Measurements from ENCODE around the gene TCEANC2. TPM values are rescaled to one million over a fixed set of nuclear protein-coding genes. Genes with fewer than 3 reads are reported as not detected.

The TCEANC2 gene
- total and polyA plus RNA-seq, 2 donors (not counting 3 experiments of a cell fraction or from before 2014, with no cell fraction given): 3.2 to 6.1 TPM

DNA sequence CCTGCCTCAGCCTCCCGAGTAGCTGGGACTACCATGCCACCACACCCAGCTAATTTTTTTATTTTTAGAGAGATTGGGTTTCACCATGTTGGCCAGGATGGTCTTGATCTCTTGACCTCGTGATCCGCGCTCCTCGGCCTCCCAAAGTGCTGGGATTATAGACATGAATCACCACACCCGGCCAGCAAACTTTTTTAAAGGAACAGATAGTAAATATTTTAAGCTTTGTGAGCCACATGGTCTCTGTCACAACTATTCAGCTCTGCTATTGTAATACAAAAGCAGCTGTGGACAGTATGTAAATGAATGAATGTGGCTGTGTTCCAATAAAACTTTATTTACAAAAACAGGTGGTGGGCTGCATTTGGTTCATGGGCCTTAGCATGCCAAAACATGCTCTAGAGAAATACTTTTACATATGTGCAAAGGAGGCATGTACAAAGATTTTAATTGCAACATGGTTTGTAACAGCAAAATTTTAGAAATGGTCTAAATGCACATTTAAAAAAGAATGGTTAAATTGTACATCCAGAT is 52.4 kb downstream of the TCEANC2 start:
- dilution Hi-C loops (cut with MboI; ENCODE audit: extremely low pct_ligation_motif_present, low sequenced_read_pairs) (no loop called here), intact Hi-C loops (cut with micrococcal nuclease) (no loop called here)
- BruUV-seq (replicated peaks): no TSS peak
- TF ChIP-seq FOS (IDR thresholded peaks at IDR 0.05; ENCODE audit: borderline replicate concordance, insufficient read depth, low read length) (no peak), EZH2 (IDR thresholded peaks at IDR 0.05; ENCODE audit: borderline replicate concordance, low read depth, low read length, severe bottlenecking) (no peak), MYC (IDR thresholded peaks at IDR 0.05; ENCODE audit: low read depth, low read length) (no peak), GATA2 (IDR thresholded peaks at IDR 0.05; ENCODE audit: insufficient read depth, insufficient read length, low read depth, low read length) (no peak), POLR2A (IDR thresholded peaks at IDR 0.05; ENCODE audit: low read depth, low read length) (no peak)
- TF ChIP-seq, protein P1, sequence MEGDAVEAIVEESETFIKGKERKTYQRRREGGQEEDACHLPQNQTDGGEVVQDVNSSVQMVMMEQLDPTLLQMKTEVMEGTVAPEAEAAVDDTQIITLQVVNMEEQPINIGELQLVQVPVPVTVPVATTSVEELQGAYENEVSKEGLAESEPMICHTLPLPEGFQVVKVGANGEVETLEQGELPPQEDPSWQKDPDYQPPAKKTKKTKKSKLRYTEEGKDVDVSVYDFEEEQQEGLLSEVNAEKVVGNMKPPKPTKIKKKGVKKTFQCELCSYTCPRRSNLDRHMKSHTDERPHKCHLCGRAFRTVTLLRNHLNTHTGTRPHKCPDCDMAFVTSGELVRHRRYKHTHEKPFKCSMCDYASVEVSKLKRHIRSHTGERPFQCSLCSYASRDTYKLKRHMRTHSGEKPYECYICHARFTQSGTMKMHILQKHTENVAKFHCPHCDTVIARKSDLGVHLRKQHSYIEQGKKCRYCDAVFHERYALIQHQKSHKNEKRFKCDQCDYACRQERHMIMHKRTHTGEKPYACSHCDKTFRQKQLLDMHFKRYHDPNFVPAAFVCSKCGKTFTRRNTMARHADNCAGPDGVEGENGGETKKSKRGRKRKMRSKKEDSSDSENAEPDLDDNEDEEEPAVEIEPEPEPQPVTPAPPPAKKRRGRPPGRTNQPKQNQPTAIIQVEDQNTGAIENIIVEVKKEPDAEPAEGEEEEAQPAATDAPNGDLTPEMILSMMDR (IDR thresholded peaks at IDR 0.05; ENCODE audit: extremely low read depth in 1 of 2, insufficient read depth in 1 of 2, low read depth in 1 of 2, low read length in 2 of 2): no peak
- DNase-seq (ENCODE audit: low read depth, low spot score): no peak
- no peaks in the 10 kb centered on the region for H4K20me1 ChIP-seq (replicated peaks; ENCODE audit: control insufficient read depth, extremely low read depth, insufficient read depth, low read length)
- H3K79me2 ChIP-seq (ENCODE audit: control insufficient read depth, insufficient read depth, low read length): no peaks in the 10 kb centered on the region
- no peak overlapping the region for H3K27ac ChIP-seq (ENCODE audit: insufficient read depth, low read depth, low read length)
- POLR2A ChIA-PET: no interaction called here
- H2AFZ ChIP-seq (ENCODE audit: low read depth, low read length): no peak overlapping the region
- no peaks in the 10 kb centered on the region for H3K9me1 ChIP-seq (replicated peaks; ENCODE audit: control insufficient read depth, extremely low read depth, insufficient read depth, low read length)
- no peaks in the 10 kb centered on the region for H3K9me3 ChIP-seq (replicated peaks; ENCODE audit: control insufficient read depth, insufficient read depth, low read length)
- CTCF ChIA-PET: interaction anchor here (1.0 to 1.4 kb wide), 3 partner anchors 16 to 31 kb away, joined by 3 to 5 read pairs (median 3); no protein-coding TSS in a partner anchor
- H3K27me3 ChIP-seq (ENCODE audit: control insufficient read depth in 2 of 2, insufficient read depth in 2 of 2, low read length in 2 of 2): no peaks in the 10 kb centered on the region
- H3K4me1 ChIP-seq (ENCODE audit: control insufficient read depth, extremely low read depth, insufficient read depth, low read length): no peaks in the 10 kb centered on the region
- H3K9ac ChIP-seq (replicated peaks; ENCODE audit: extremely low read depth, insufficient read depth, low read length): no peak overlapping the region
- H3K4me2 ChIP-seq (ENCODE audit: insufficient read depth, low read length): no peak overlapping the region
- H3K36me3 ChIP-seq (ENCODE audit: control insufficient read depth in 2 of 2, extremely low read depth in 1 of 2, insufficient read depth in 2 of 2, low read length in 2 of 2): no peaks in the 10 kb centered on the region
- no peak for FAIRE-seq
- no peak overlapping the region for H3K4me3 ChIP-seq (replicated peaks in 1 of 3; ENCODE audit: insufficient read depth in 1 of 3, low read depth in 1 of 3, low read length in 3 of 3)
